HepG2 (cell line): ENCODE measurements around the gene ORC1. TPM values are rescaled to one million over a fixed set of nuclear protein-coding genes. Genes with fewer than 3 reads are reported as not detected.

Experiments used
- ATAC-seq: fragments of 200-7000 bp; cut with Tn5 transposase; 3 replicates; pipeline ENCODE4 v1.9.1; 2020; ENCODE audit warnings: mild to moderate bottlenecking, moderate library complexity
- BruUV-seq: library from RNA; stranded (reverse); fragments of 400-500 nt; replicated peaks from 2 replicates; lab custom pipeline; 2021; lab: Mats Ljungman, UMichigan
- CTCF ChIA-PET: fragments of 300-600 bp; formaldehyde crosslinking; extraction: SDS; loops from one replicate; lab custom pipeline; 2021; ENCODE audit warnings: low total read pairs, inconsistent platforms, low intra/inter-chr PET ratio; lab: Yijun Ruan, JAX
- POLR2A ChIA-PET: fragments of 350-600 bp; sonication (Branson Sonifier 250); formaldehyde crosslinking; loops from one replicate; lab custom pipeline; 2020; ENCODE audit warnings: antibody characterized with exemption, inconsistent platforms; lab: Yijun Ruan, JAX
- DNase-seq: peaks from one replicate; pipeline ENCODE4 v3.0.0-alpha.2; 2015; ENCODE audit warnings: low spot score
- FAIRE-seq: peaks from 3 replicates; lab custom pipeline; 2011; peaks lifted over from hg19 to GRCh38; lab: Jason Lieb, UNC
- H2AFZ ChIP-seq: one replicate; pipeline ENCODE4 v1.6.1; 2011; ENCODE audit warnings: low read length, inconsistent platforms
- H3K27ac ChIP-seq: fragments of 300-600 bp; 3 replicates; pipeline ENCODE4 v1.8.0; 2011; ENCODE audit warnings: mixed run types, mild to moderate bottlenecking, mixed read lengths, low read length, inconsistent platforms; ENCODE audit not compliant: insufficient read depth; ENCODE audit errors: extremely low read length
- H3K27me3 ChIP-seq, 2 experiments: fragments of 200-600 bp in 1 of 2; 2 replicates in 1 of 2; 3 replicates in 1 of 2; pipeline versions ENCODE4 v1.6.0 to v1.8.0; 2011; ENCODE audit warnings: low read length in 2 of 2, mild to moderate bottlenecking in 2 of 2, moderate library complexity in 2 of 2, inconsistent platforms in 1 of 2; ENCODE audit not compliant: insufficient read depth in 2 of 2, control insufficient read depth in 1 of 2
- H3K36me3 ChIP-seq, 2 experiments: fragments of 200-600 bp in 1 of 2; replicated peaks in 1 of 2; 2 replicates in 1 of 2; 3 replicates in 1 of 2; pipeline versions ENCODE4 v1.5.1 to v1.8.0; 2011; ENCODE audit warnings: low read length in 2 of 2, inconsistent platforms in 1 of 2; ENCODE audit not compliant: insufficient read depth in 2 of 2, control insufficient read depth in 1 of 2
- H3K4me1 ChIP-seq: 2 replicates; pipeline ENCODE4 v1.5.1; 2012; ENCODE audit warnings: low read length, inconsistent platforms; ENCODE audit not compliant: insufficient read depth
- H3K4me2 ChIP-seq: 2 replicates; pipeline ENCODE4 v1.6.0; 2011; ENCODE audit warnings: low read depth, low read length, inconsistent platforms
- H3K4me3 ChIP-seq, 3 experiments: fragments of 200-600 bp in 1 of 3; sonication (generic), shearing (Covaris generic) in 1 of 3; replicated peaks in 1 of 3; 2 replicates each; pipeline ENCODE4 v1.5.1; 2011 to 2016; ENCODE audit warnings: low read length in 3 of 3, inconsistent platforms in 2 of 3, low read depth in 2 of 3, mild to moderate bottlenecking in 2 of 3, control low read depth in 1 of 3, mixed read lengths in 1 of 3; ENCODE audit not compliant: insufficient read depth in 1 of 3
- H3K79me2 ChIP-seq: one replicate; pipeline ENCODE4 v1.6.1; 2011; ENCODE audit warnings: low read length, inconsistent platforms; ENCODE audit not compliant: insufficient read depth
- H3K9ac ChIP-seq: 2 replicates; pipeline ENCODE4 v1.6.0; 2011; ENCODE audit warnings: mild to moderate bottlenecking, low read depth, low read length, inconsistent platforms; ENCODE audit not compliant: insufficient read depth
- H3K9me3 ChIP-seq: 2 replicates; pipeline ENCODE4 v1.5.1; 2012; ENCODE audit warnings: mild to moderate bottlenecking, low read length
- H4K20me1 ChIP-seq: 2 replicates; pipeline ENCODE4 v1.6.0; 2011; ENCODE audit warnings: inconsistent platforms, mild to moderate bottlenecking, low read length, moderate library complexity; ENCODE audit not compliant: insufficient read depth
- AKAP8 ChIP-seq: sonication (generic); formaldehyde crosslinking; IDR thresholded peaks from 2 replicates; pipeline ENCODE4 v1.5.1; 2020; ENCODE audit warnings: mild to moderate bottlenecking, missing genetic modification reagents
- BRD4 ChIP-seq: sonication (generic); formaldehyde crosslinking; IDR thresholded peaks from 2 replicates; pipeline ENCODE4 v1.4.0; 2020; ENCODE audit warnings: missing genetic modification reagents
- DR1 ChIP-seq: sonication (generic); formaldehyde crosslinking; IDR thresholded peaks from 2 replicates; pipeline ENCODE4 v1.8.0; 2021; ENCODE audit warnings: mild to moderate bottlenecking, missing genetic modification reagents, inconsistent platforms
- JUND ChIP-seq: sonication (generic); formaldehyde crosslinking; IDR thresholded peaks from 2 replicates; pipeline ENCODE4 v1.8.0; 2022; ENCODE audit warnings: mild to moderate bottlenecking, missing genetic modification reagents
- RAD21 ChIP-seq: fragments of 450-650 bp; formaldehyde crosslinking; IDR thresholded peaks from 2 replicates; pipeline ENCODE4 v1.5.0; 2020; ENCODE audit warnings: mild to moderate bottlenecking
- RBFOX2 ChIP-seq: fragments of 200-400 bp; formaldehyde crosslinking; IDR thresholded peaks from 2 replicates; pipeline ENCODE4 v1.6.1; 2017; ENCODE audit warnings: low read depth, mild to moderate bottlenecking, low read length
- ZFYVE20 ChIP-seq: sonication (generic); formaldehyde crosslinking; IDR thresholded peaks from 2 replicates; pipeline ENCODE4 v1.8.0; 2023; ENCODE audit warnings: low read depth, mild to moderate bottlenecking, moderate library complexity, missing genetic modification reagents, borderline replicate concordance
- WGBS: methylation state at CpG from one replicate; pipeline ENCODE4 v1.1.6; 2017; ENCODE audit warnings: low lambda C conversion rate; 5-methylcytosine and 5-hydroxymethylcytosine counted together
- in situ Hi-C: cut with HindIII; loops from 2 replicates; pipeline ENCODE4 v1.10.0; 2017; ENCODE audit warnings: low pct_unique_long_range_greater_than_20kb; ENCODE audit not compliant: extremely low pct_ligation_motif_present
- intact Hi-C: fragments of 100-400 bp; cut with micrococcal nuclease; formaldehyde crosslinking; loops from one replicate; pipeline ENCODE4 v1.10.0; 2022; ENCODE audit not compliant: unreplicated experiment
- polyA plus RNA-seq, 8 experiments: library from polyadenylated mRNA; depleted of rRNA in 3 of 8; stranded (reverse) in 7 of 8; unstranded in 1 of 8; fragments of >200 nt; fragmentation: Illumina TruSeq in 4 of 8; extraction: Trizol in 4 of 8; gene quantifications; 2 replicates each; pipeline versions ENCODE4 v1.2.1 to v1.2.3, GENCODE V29; 2011 to 2016; ENCODE audit warnings: low read depth in 4 of 8, missing spikeins in 1 of 8, mixed read lengths in 1 of 8; ENCODE audit not compliant: insufficient read depth in 1 of 8
- total RNA-seq, 5 experiments: library from RNA; depleted of rRNA; stranded (reverse); fragments of >200 nt; fragmentation: Illumina TruSeq; extraction: Trizol; gene quantifications; 2 replicates each; pipeline ENCODE4 v1.2.3, GENCODE V29; 2016; ENCODE audit warnings: low read depth in 1 of 5
- TF ChIP-seq, protein P1 (sequence below): sonication (generic); formaldehyde crosslinking; IDR thresholded peaks from 2 replicates; pipeline ENCODE4 v1.9.0; 2021; ENCODE audit warnings: missing genetic modification reagents, borderline replicate concordance
- TF ChIP-seq, protein P2 (sequence below): sonication (generic); formaldehyde crosslinking; IDR thresholded peaks from 2 replicates; pipeline ENCODE4 v1.9.0; 2021; ENCODE audit warnings: missing genetic modification reagents, borderline replicate concordance

ORC1 gene
- total and polyA plus RNA-seq, 2 of the 13 experiments (the other 11 are each of a cell fraction or from before 2014, with no cell fraction given): 7.0 to 23.5 TPM

DNA sequence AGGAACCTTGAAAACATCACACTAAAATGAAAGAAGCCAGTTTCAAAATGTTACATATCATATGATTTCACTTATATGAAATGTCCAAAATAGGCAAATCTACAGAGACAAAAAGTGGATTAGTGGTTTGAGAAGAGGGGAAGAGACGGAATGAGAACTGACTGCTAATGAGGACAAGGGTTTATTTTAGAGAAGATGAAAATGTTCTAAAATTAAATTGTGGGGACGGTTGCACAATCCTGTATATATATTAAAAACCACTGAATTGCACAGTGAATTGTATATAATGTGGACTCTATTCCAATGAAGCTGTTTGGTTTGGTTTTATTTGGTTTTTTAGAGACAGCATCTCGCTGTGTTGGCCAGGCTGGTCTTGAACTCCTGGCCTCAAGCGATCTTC is 35.8 kb upstream of the ORC1 start:
- ATAC-seq (no peak), FAIRE-seq (no peak), DNase-seq (no peak)
- TSS peak; percentile 4 for BruUV-seq
- no peak overlapping the region for H2AFZ ChIP-seq
- no peaks in the 10 kb centered on the region for H3K4me1 ChIP-seq
- intact Hi-C loops: no loop called here
- no peak overlapping the region for H3K9ac ChIP-seq
- H3K4me2 ChIP-seq: no peak overlapping the region
- TF ChIP-seq JUND (no peak), AKAP8 (CRISPR knock-in tag) (no peak), RBFOX2 (no peak), BRD4 (CRISPR knock-in tag) (no peak), DR1 (CRISPR knock-in tag) (no peak), ZFYVE20 (CRISPR knock-in tag) (no peak), RAD21 (CRISPR knock-in tag) (no peak)
- TF ChIP-seq, protein P1, sequence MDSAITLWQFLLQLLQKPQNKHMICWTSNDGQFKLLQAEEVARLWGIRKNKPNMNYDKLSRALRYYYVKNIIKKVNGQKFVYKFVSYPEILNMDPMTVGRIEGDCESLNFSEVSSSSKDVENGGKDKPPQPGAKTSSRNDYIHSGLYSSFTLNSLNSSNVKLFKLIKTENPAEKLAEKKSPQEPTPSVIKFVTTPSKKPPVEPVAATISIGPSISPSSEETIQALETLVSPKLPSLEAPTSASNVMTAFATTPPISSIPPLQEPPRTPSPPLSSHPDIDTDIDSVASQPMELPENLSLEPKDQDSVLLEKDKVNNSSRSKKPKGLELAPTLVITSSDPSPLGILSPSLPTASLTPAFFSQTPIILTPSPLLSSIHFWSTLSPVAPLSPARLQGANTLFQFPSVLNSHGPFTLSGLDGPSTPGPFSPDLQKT (CRISPR knock-in tag): no peak
- TF ChIP-seq, protein P2, sequence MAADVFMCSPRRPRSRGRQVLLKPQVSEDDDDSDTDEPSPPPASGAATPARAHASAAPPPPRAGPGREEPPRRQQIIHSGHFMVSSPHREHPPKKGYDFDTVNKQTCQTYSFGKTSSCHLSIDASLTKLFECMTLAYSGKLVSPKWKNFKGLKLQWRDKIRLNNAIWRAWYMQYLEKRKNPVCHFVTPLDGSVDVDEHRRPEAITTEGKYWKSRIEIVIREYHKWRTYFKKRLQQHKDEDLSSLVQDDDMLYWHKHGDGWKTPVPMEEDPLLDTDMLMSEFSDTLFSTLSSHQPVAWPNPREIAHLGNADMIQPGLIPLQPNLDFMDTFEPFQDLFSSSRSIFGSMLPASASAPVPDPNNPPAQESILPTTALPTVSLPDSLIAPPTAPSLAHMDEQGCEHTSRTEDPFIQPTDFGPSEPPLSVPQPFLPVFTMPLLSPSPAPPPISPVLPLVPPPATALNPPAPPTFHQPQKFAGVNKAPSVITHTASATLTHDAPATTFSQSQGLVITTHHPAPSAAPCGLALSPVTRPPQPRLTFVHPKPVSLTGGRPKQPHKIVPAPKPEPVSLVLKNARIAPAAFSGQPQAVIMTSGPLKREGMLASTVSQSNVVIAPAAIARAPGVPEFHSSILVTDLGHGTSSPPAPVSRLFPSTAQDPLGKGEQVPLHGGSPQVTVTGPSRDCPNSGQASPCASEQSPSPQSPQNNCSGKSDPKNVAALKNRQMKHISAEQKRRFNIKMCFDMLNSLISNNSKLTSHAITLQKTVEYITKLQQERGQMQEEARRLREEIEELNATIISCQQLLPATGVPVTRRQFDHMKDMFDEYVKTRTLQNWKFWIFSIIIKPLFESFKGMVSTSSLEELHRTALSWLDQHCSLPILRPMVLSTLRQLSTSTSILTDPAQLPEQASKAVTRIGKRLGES (CRISPR knock-in tag): no peak
- TF ChIP-seq, all 625 proteins: peak for 0
- 95% methylated on average over 4 of the region's 4 CpGs for WGBS
- in situ Hi-C loops: no loop called here
- ChIA-PET POLR2A (no interaction called here), CTCF (no interaction called here)
- Histone ChIP-seq H4K20me1 (no peaks in the 10 kb centered on the region), H3K36me3 (peaks cover 11 to 37% of the 10 kb centered on the region in 2 experiments), H3K4me3 (no peak overlapping the region), H3K27me3 (no peaks in the 10 kb centered on the region), H3K9me3 (no peaks in the 10 kb centered on the region), H3K27ac (no peak overlapping the region), H3K79me2 (no peaks in the 10 kb centered on the region)
